ENCODE measurements around the gene UTP4. TPM values are rescaled to one million over a fixed set of nuclear protein-coding genes. Genes with fewer than 3 reads are reported as not detected.

The UTP4 gene
- total RNA-seq, 1 donor from 2014 or later = 51.9 TPM

- Mint-ChIP-seq H3K27me3 (peaks cover 28% of the 10 kb centered on the region), H3K27ac (no peak overlapping the region), H3K36me3 (peaks cover 13% of the 10 kb centered on the region), H3K4me3 (no peak overlapping the region), H3K4me1 (ENCODE audit: unreplicated experiment) (peaks cover 10% of the 10 kb centered on the region), H3K9me3 (no peaks in the 10 kb centered on the region)
- no peak for TF ChIP-seq CTCF (conservative IDR thresholded peaks at IDR 0.05)
- DNase-seq (ENCODE audit: extremely low spot score, unreplicated experiment) = no peak
These were observed 20.6 kb upstream of the UTP4 start for GRCh38 chr16:69111876-69112230.

GRCh38 chr16:69112285-69113129 is 19.9 kb upstream of the UTP4 start:
- Mint-ChIP-seq H3K36me3 (peaks cover 13% of the 10 kb centered on the region), H3K27ac (no peak overlapping the region), H3K4me1 (ENCODE audit: unreplicated experiment) (peaks cover 6% of the 10 kb centered on the region), H3K9me3 (no peaks in the 10 kb centered on the region), H3K27me3 (peaks cover 23% of the 10 kb centered on the region), H3K4me3 (no peak overlapping the region)
- peak; percentile 78 for DNase-seq (ENCODE audit: extremely low spot score, unreplicated experiment)
- peak; percentile 83 for TF ChIP-seq CTCF (conservative IDR thresholded peaks at IDR 0.05)

GRCh38 chr16:69113216-69113615 is 19.2 kb upstream of the UTP4 start:
- H3K4me1 Mint-ChIP-seq (ENCODE audit: unreplicated experiment) = peaks cover 1% of the 10 kb centered on the region
- no peak for TF ChIP-seq CTCF (conservative IDR thresholded peaks at IDR 0.05)
- H3K4me3 Mint-ChIP-seq = no peak overlapping the region
- no peak for DNase-seq (ENCODE audit: extremely low spot score, unreplicated experiment)
- H3K9me3 Mint-ChIP-seq = no peaks in the 10 kb centered on the region
- peaks cover 20% of the 10 kb centered on the region for H3K36me3 Mint-ChIP-seq
- no peak overlapping the region for H3K27ac Mint-ChIP-seq
- peaks cover 17% of the 10 kb centered on the region for H3K27me3 Mint-ChIP-seq

- Mint-ChIP-seq H3K4me1 (ENCODE audit: unreplicated experiment) (no peaks in the 10 kb centered on the region), H3K27me3 (peaks cover 5% of the 10 kb centered on the region), H3K4me3 (no peak overlapping the region), H3K27ac (no peak overlapping the region), H3K9me3 (no peaks in the 10 kb centered on the region), H3K36me3 (peaks cover 26% of the 10 kb centered on the region)
- DNase-seq (ENCODE audit: extremely low spot score, unreplicated experiment) = no peak
- TF ChIP-seq CTCF (conservative IDR thresholded peaks at IDR 0.05) = no peak
These were observed 18.0 kb upstream of the UTP4 start for GRCh38 chr16:69114346-69114975.

GRCh38 chr16:69114976-69115355 is 17.5 kb upstream of the UTP4 start:
- H3K4me3 Mint-ChIP-seq = no peak overlapping the region
- no peaks in the 10 kb centered on the region for H3K4me1 Mint-ChIP-seq (ENCODE audit: unreplicated experiment)
- H3K27ac Mint-ChIP-seq = no peak overlapping the region
- peaks cover 26% of the 10 kb centered on the region for H3K36me3 Mint-ChIP-seq
- peaks cover 3% of the 10 kb centered on the region for H3K27me3 Mint-ChIP-seq
- no peak for TF ChIP-seq CTCF (conservative IDR thresholded peaks at IDR 0.05)
- H3K9me3 Mint-ChIP-seq = no peaks in the 10 kb centered on the region
- DNase-seq (ENCODE audit: extremely low spot score, unreplicated experiment) = no peak

Data from type B pancreatic cell (in vitro differentiated cells).